AG10803 (cell line): ENCODE measurements around the gene MAP4K5.

Experiments
- DNase-seq: peaks from one replicate; pipeline ENCODE4 v3.0.0; 2010; ENCODE audit warnings: low read depth
- H3K4me3 ChIP-seq: 2 replicates; pipeline ENCODE4 v1.5.1; 2011; ENCODE audit warnings: mild to moderate bottlenecking, low read length, control low read depth
- CTCF ChIP-seq: conservative IDR thresholded peaks from 2 replicates; pipeline ENCODE4 v1.5.1; 2011; ENCODE audit warnings: mild to moderate bottlenecking, low read length, control low read depth, inconsistent platforms

MAP4K5 gene

DNA sequence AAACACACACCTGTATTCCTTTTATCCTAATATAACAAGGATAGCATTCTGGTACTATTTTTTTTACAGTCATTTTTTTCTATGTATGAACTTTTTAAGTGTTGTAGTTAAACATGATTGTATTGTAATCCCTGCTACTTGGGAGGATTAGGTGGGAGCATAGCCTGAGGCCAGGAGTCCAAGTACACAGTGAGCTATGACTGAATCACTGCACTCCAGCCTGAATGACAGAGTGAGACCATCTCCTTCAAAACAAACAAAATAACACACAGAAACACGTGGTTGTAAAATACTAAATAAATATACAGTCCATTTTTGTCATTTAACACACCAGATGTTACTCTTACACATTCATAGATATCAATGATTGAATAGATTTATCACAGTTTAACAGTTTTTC is 56.9 kb downstream of the MAP4K5 start:
- no peak for DNase-seq
- TF ChIP-seq CTCF = no peak
- H3K4me3 ChIP-seq = no peak overlapping the region

DNA sequence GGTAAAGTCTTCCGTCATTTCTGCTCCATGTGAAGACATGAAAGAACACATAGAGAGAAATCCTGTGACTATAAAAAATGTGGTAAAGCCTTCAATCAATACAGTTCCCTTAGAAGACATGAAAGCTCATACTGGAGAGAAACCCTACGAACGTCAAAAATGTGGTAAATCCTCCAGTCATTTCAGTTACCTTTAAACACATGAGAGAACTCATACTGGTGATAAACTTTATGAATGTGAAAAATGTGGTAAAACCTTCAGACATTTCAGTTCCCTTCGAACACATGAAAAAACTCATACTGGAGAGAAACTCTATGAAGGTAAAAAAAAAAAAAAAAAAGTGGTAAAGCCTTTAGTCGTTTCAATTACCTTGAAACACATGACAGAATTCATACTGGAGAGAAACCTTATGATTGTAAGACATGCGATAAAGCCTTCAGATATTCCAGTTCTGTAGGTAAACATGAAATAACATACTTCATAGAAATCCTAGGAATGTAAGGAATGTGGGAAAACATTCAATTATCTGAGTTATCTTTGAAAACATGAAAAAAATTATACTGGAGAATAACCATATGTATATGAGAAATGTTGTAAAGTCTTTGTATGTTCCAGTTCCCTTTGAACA is 60.4 kb downstream of the MAP4K5 start:
- TF ChIP-seq CTCF = no peak
- no peak overlapping the region for H3K4me3 ChIP-seq
- no peak for DNase-seq

- no peak for DNase-seq
- TF ChIP-seq CTCF = no peak
- no peak overlapping the region for H3K4me3 ChIP-seq
These were observed 62.4 kb downstream of the MAP4K5 start for GRCh38 chr14:50469982-50470381.

GRCh38 chr14:50462111-50462510 is 70.3 kb downstream of the MAP4K5 start:
- TF ChIP-seq CTCF = no peak
- no peak for DNase-seq
- H3K4me3 ChIP-seq = no peak overlapping the region

- no peak for DNase-seq
- TF ChIP-seq CTCF = no peak
These were observed 78.5 kb downstream of the MAP4K5 start for GRCh38 chr14:50453869-50454268.

DNA sequence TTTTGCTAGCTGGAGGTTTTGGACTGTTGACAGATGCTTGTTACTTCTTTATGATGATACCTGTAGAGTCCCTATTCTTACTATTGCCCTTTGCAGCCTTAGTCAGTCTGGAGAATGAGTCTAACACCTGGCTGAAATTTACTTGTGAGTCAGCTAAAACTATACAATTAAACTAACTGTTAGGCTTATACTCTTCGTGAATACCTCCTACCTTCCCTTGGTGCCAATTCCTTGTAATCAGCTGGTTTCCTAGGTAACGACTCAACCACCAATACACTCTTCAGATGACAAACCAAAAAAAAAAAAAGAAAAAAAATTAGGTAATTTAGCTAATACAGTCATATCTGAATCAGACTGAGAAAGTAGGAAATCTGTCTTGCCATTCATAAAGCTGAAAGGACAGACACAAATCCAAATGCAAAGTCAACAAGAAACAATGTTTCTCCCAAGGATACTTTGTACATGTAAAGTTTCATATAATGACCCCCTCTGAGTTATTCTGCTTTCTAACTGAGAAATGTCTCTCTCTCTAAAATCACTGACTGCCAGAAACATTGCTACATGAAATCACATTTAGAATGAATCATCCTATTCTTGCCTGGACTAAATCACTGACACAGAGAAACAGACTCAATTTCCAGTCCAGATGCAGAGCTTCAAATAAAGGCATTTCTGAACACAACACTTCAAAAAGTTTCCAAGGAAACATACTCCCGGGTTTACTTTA is 79.2 kb downstream of the MAP4K5 start:
- no peak for TF ChIP-seq CTCF
- peak; percentile 77 for DNase-seq

More at GRCh38 chr14:50453869-50454268, 78.5 kb downstream of the MAP4K5 start:
- no peak overlapping the region for H3K4me3 ChIP-seq

GRCh38 chr14:50452296-50452695 is 80.1 kb downstream of the MAP4K5 start:
- no peak for DNase-seq
- TF ChIP-seq CTCF = no peak
- H3K4me3 ChIP-seq = no peak overlapping the region

More for the DNA sequence above, 79.2 kb downstream of the MAP4K5 start:
- no peak overlapping the region for H3K4me3 ChIP-seq
